OCI-LY1 (cell line): ENCODE measurements around the gene TICRR.

ENCODE experiments used
- H2AFZ ChIP-seq: fragments of 200-600 bp; sonication (generic), shearing (Covaris generic); 2 replicates; pipeline ENCODE4 v1.6.0; 2014; ENCODE audit warnings: antibody characterized with exemption, mild to moderate bottlenecking, low read length
- H3F3A ChIP-seq: fragments of 200-600 bp; sonication (generic), shearing (Covaris generic); 2 replicates; pipeline ENCODE4 v1.6.0; 2014; ENCODE audit warnings: mild to moderate bottlenecking, antibody characterized with exemption, low read length, moderate library complexity; ENCODE audit not compliant: insufficient read depth
- H3K27ac ChIP-seq: fragments of 200-600 bp; sonication (generic); 2 replicates; pipeline ENCODE4 v1.5.1; 2014; ENCODE audit warnings: low read length, mixed run types, mild to moderate bottlenecking, low read depth; ENCODE audit not compliant: poor library complexity, severe bottlenecking
- H3K27me3 ChIP-seq: fragments of 200-600 bp; sonication (generic); 2 replicates; pipeline ENCODE4 v1.6.0; 2014; ENCODE audit warnings: antibody characterized with exemption, mild to moderate bottlenecking, low read length, moderate library complexity; ENCODE audit not compliant: insufficient read depth
- H3K36me3 ChIP-seq: fragments of 200-600 bp; sonication (generic); 2 replicates; pipeline ENCODE4 v1.6.1; 2014; ENCODE audit warnings: mild to moderate bottlenecking, antibody characterized with exemption, low read length, moderate library complexity, mixed read lengths; ENCODE audit not compliant: insufficient read depth
- H3K4me1 ChIP-seq: fragments of 200-600 bp; sonication (generic); 2 replicates; pipeline ENCODE4 v1.5.1; 2014; ENCODE audit warnings: mild to moderate bottlenecking, low read length, moderate library complexity; ENCODE audit not compliant: insufficient read depth, severe bottlenecking
- H3K4me2 ChIP-seq: fragments of 200-600 bp; sonication (generic), shearing (Covaris generic); 2 replicates; pipeline ENCODE4 v1.6.1; 2014; ENCODE audit warnings: low read length
- H3K4me3 ChIP-seq: fragments of 200-600 bp; sonication (generic); 2 replicates; pipeline ENCODE4 v1.5.1; 2014; ENCODE audit warnings: low read length, low read depth, mild to moderate bottlenecking, mixed read lengths; ENCODE audit not compliant: poor library complexity, severe bottlenecking
- H3K79me2 ChIP-seq: fragments of 200-600 bp; shearing (Covaris generic); 2 replicates; pipeline ENCODE4 v1.6.1; 2016; ENCODE audit warnings: mixed run types, low read length, mixed read lengths; ENCODE audit not compliant: insufficient read depth
- H3K9ac ChIP-seq: fragments of 200-600 bp; sonication (generic), shearing (Covaris generic); 2 replicates; pipeline ENCODE4 v1.6.1; 2014; ENCODE audit warnings: mild to moderate bottlenecking, low read length, mixed read lengths
- H3K9me2 ChIP-seq: fragments of 200-600 bp; sonication (generic), shearing (Covaris generic); 2 replicates; pipeline ENCODE4 v1.6.1; 2014; ENCODE audit warnings: low read depth, mild to moderate bottlenecking, low read length, mixed read lengths
- H3K9me3 ChIP-seq: fragments of 200-600 bp; shearing (Covaris generic); 2 replicates; pipeline ENCODE4 v1.6.1; 2014; ENCODE audit warnings: low read length, mixed read lengths
- H4K20me1 ChIP-seq: fragments of 200-600 bp; sonication (generic), shearing (Covaris generic); 2 replicates; pipeline ENCODE4 v1.6.0; 2016; ENCODE audit warnings: mild to moderate bottlenecking, low read length; ENCODE audit not compliant: insufficient read depth
- CTCF ChIP-seq: fragments of 200-600 bp; sonication (generic), shearing (Covaris generic); IDR thresholded peaks from 2 replicates; pipeline ENCODE4 v1.5.1; 2017; ENCODE audit warnings: mild to moderate bottlenecking, antibody characterized with exemption, low read length, moderate library complexity, mixed read lengths
- EZH2 ChIP-seq: fragments of 200-600 bp; sonication (generic), shearing (Covaris generic); IDR thresholded peaks from 2 replicates; pipeline ENCODE4 v1.8.0; 2017; ENCODE audit warnings: borderline replicate concordance, mixed run types, mild to moderate bottlenecking, antibody characterized with exemption, low read length, moderate library complexity, mixed read lengths

Gene TICRR

GRCh38 chr15:89674526-89674925 is 99.3 kb downstream of the TICRR start:
- no peak overlapping the region for H3K4me3 ChIP-seq
- no peaks in the 10 kb centered on the region for H3K27me3 ChIP-seq
- no peaks in the 10 kb centered on the region for H4K20me1 ChIP-seq
- H3K36me3 ChIP-seq, result no peaks in the 10 kb centered on the region
- no peaks in the 10 kb centered on the region for H3K9me3 ChIP-seq
- no peak overlapping the region for H3K27ac ChIP-seq
- H3F3A ChIP-seq, result no peaks in the 10 kb centered on the region
- H3K9me2 ChIP-seq, result no peaks in the 10 kb centered on the region
- no peak overlapping the region for H3K9ac ChIP-seq
- H3K79me2 ChIP-seq, result no peaks in the 10 kb centered on the region
- H3K4me1 ChIP-seq, result no peaks in the 10 kb centered on the region
- H2AFZ ChIP-seq, result no peak overlapping the region
- TF ChIP-seq EZH2 (no peak), CTCF (no peak)
- H3K4me2 ChIP-seq, result no peak overlapping the region

- H3K9me2 ChIP-seq, result no peaks in the 10 kb centered on the region
- H3K4me2 ChIP-seq, result no peak overlapping the region
- TF ChIP-seq CTCF (no peak), EZH2 (no peak)
- H3K4me1 ChIP-seq, result no peaks in the 10 kb centered on the region
- H3K9me3 ChIP-seq, result no peaks in the 10 kb centered on the region
- H3K4me3 ChIP-seq, result no peak overlapping the region
- no peaks in the 10 kb centered on the region for H3K36me3 ChIP-seq
- H3K9ac ChIP-seq, result no peak overlapping the region
- no peak overlapping the region for H3K27ac ChIP-seq
- no peaks in the 10 kb centered on the region for H3F3A ChIP-seq
- H2AFZ ChIP-seq, result no peak overlapping the region
- H3K27me3 ChIP-seq, result no peaks in the 10 kb centered on the region
- H3K79me2 ChIP-seq, result no peaks in the 10 kb centered on the region
- no peaks in the 10 kb centered on the region for H4K20me1 ChIP-seq
Observed at GRCh38 chr15:89675606-89676005, 100.3 kb downstream of the TICRR start.

DNA sequence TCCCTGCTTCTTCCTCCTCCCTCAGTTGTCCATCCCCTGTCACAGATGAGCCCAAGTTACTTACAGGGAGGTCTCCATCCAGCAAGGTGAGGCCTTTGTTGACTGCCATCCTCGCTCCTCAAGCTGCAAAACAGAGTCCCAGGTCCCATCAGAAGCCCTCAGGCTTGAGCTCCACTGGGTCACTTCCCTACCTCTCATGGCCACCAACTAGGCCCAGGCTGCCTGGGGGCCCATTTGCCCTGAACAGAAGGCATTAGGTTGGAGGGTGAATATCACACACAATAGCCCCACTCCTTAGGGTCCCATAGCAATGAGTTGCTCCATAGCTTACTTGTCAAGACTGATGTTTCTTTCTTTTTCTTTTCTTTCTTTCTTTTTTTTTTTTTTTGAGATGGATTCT is 102.1 kb downstream of the TICRR start:
- no peaks in the 10 kb centered on the region for H3K79me2 ChIP-seq
- no peak overlapping the region for H3K4me3 ChIP-seq
- TF ChIP-seq EZH2 (no peak), CTCF (no peak)
- no peaks in the 10 kb centered on the region for H3F3A ChIP-seq
- no peak overlapping the region for H3K4me2 ChIP-seq
- no peaks in the 10 kb centered on the region for H3K9me2 ChIP-seq
- no peaks in the 10 kb centered on the region for H4K20me1 ChIP-seq
- H3K36me3 ChIP-seq, result no peaks in the 10 kb centered on the region
- H3K9ac ChIP-seq, result no peak overlapping the region
- no peaks in the 10 kb centered on the region for H3K4me1 ChIP-seq
- no peaks in the 10 kb centered on the region for H3K9me3 ChIP-seq
- H3K27ac ChIP-seq, result no peak overlapping the region
- H2AFZ ChIP-seq, result no peak overlapping the region
- H3K27me3 ChIP-seq, result no peaks in the 10 kb centered on the region
